Measurements from ENCODE around the gene TRIM24.

TRIM24 gene

GRCh38 chr7:138579136-138579535 is 119.1 kb downstream of the TRIM24 start:
- DNase-seq (ENCODE audit: low spot score) = no peak

GRCh38 chr7:138579671-138580070 is 119.6 kb downstream of the TRIM24 start:
- no peak for DNase-seq (ENCODE audit: low spot score)

- DNase-seq (ENCODE audit: low spot score) = no peak
These were observed 121.0 kb downstream of the TRIM24 start for GRCh38 chr7:138581065-138581464.

GRCh38 chr7:138584283-138584682 is 124.2 kb downstream of the TRIM24 start:
- no peak for DNase-seq (ENCODE audit: low spot score)

- DNase-seq (ENCODE audit: low spot score) = no peak
These were observed 124.6 kb downstream of the TRIM24 start for GRCh38 chr7:138584696-138585095.

GRCh38 chr7:138585283-138585993 is 125.4 kb downstream of the TRIM24 start:
- no peak for DNase-seq (ENCODE audit: low spot score)

- no peak for DNase-seq (ENCODE audit: low spot score)
These were observed 127.4 kb downstream of the TRIM24 start for GRCh38 chr7:138587485-138587884.

GRCh38 chr7:138588986-138589385 is 128.9 kb downstream of the TRIM24 start:
- DNase-seq (ENCODE audit: low spot score) = no peak

- DNase-seq (ENCODE audit: low spot score) = no peak
These were observed 130.1 kb downstream of the TRIM24 start for GRCh38 chr7:138590154-138590553.

GRCh38 chr7:138595454-138595853 is 135.4 kb downstream of the TRIM24 start:
- DNase-seq (ENCODE audit: low spot score) = no peak

GRCh38 chr7:138602451-138602850 is 142.4 kb downstream of the TRIM24 start:
- no peak for DNase-seq (ENCODE audit: low spot score)

- DNase-seq (ENCODE audit: low spot score) = no peak
These were observed 143.7 kb downstream of the TRIM24 start for GRCh38 chr7:138603549-138604318.

- no peak for DNase-seq (ENCODE audit: low spot score)
These were observed 146.2 kb downstream of the TRIM24 start for GRCh38 chr7:138606236-138606635.

- no peak for DNase-seq (ENCODE audit: low spot score)
These were observed 147.4 kb downstream of the TRIM24 start for GRCh38 chr7:138607216-138608126.

GRCh38 chr7:138608275-138608674 is 148.2 kb downstream of the TRIM24 start:
- no peak for DNase-seq (ENCODE audit: low spot score)

- no peak for DNase-seq (ENCODE audit: low spot score)
These were observed 150.7 kb downstream of the TRIM24 start for GRCh38 chr7:138610671-138611170.

- DNase-seq (ENCODE audit: low spot score) = no peak
These were observed 153.6 kb downstream of the TRIM24 start for GRCh38 chr7:138613630-138614029.

- no peak for DNase-seq (ENCODE audit: low spot score)
These were observed 156.0 kb downstream of the TRIM24 start for GRCh38 chr7:138616085-138616484.

- no peak for DNase-seq (ENCODE audit: low spot score)
These were observed 158.4 kb downstream of the TRIM24 start for GRCh38 chr7:138618506-138618905.

GRCh38 chr7:138618933-138619332 is 158.9 kb downstream of the TRIM24 start:
- no peak for DNase-seq (ENCODE audit: low spot score)

- no peak for DNase-seq (ENCODE audit: low spot score)
These were observed 162.8 kb downstream of the TRIM24 start for GRCh38 chr7:138622841-138623240.
